Measurements from ENCODE around the gene DXO.
"Not testable (repeated sequence)": the region's sequence is repeated elsewhere in the genome, so short reads cannot be mapped to it uniquely, and the experiment has no call there.

- TF ChIP-seq CTCF (CRISPR knock-in tag; IDR thresholded peaks at IDR 0.05); ZNF609 (CRISPR knock-in tag; IDR thresholded peaks at IDR 0.05; ENCODE audit: borderline replicate concordance); PTBP1 (IDR thresholded peaks at IDR 0.05; ENCODE audit: low read depth, low read length, poor library complexity, severe bottlenecking); RFX5 (IDR thresholded peaks at IDR 0.05; ENCODE audit: low read depth, low read length); PRPF4 (IDR thresholded peaks at IDR 0.05; ENCODE audit: low read depth, low read length, poor library complexity, severe bottlenecking): not testable (repeated sequence)
These were observed 42.6 kb upstream of the DXO start, which contains the start of gene C4B for GRCh38 chr6:32014547-32014946.

Data from HepG2 (cell line).